OCI-LY7 (cell line): Measurements from ENCODE around the gene KDM2B. TPM values are rescaled to one million over a fixed set of nuclear protein-coding genes. Genes with fewer than 3 reads are reported as not detected.

Experiments used
- BruUV-seq: library from RNA; stranded (reverse); fragments of 400-500 nt; replicated peaks from 2 replicates; lab custom pipeline; 2021; lab: Mats Ljungman, UMichigan
- CTCF ChIA-PET: fragments of 300-600 bp; sonication (Branson Sonifier 250); formaldehyde crosslinking; loops from one replicate; lab custom pipeline; 2022; ENCODE audit warnings: antibody characterized with exemption; ENCODE audit not compliant: unreplicated experiment; lab: Charles Lee
- POLR2A ChIA-PET: fragments of 300-600 bp; sonication (Branson Sonifier 250); formaldehyde crosslinking; loops from one replicate; lab custom pipeline; 2022; ENCODE audit warnings: antibody characterized with exemption; lab: Charles Lee
- DNase-seq: peaks from one replicate; pipeline ENCODE4 v3.0.0-alpha.2; 2015; ENCODE audit warnings: low spot score
- H2AFZ ChIP-seq: fragments of 200-600 bp; sonication (generic), shearing (Covaris generic); 2 replicates; pipeline ENCODE4 v1.6.1; 2014; ENCODE audit warnings: mild to moderate bottlenecking, antibody characterized with exemption, low read length, moderate library complexity
- H3K27ac ChIP-seq: fragments of 200-600 bp; sonication (generic); 2 replicates; pipeline ENCODE4 v1.5.1; 2014; ENCODE audit warnings: mixed run types, low read depth, mild to moderate bottlenecking, moderate library complexity, low read length, inconsistent platforms; ENCODE audit not compliant: poor library complexity, severe bottlenecking
- H3K36me3 ChIP-seq: fragments of 200-600 bp; sonication (generic); 2 replicates; pipeline ENCODE4 v1.6.1; 2014; ENCODE audit warnings: mild to moderate bottlenecking, antibody characterized with exemption, low read length, moderate library complexity, mixed read lengths; ENCODE audit not compliant: insufficient read depth
- H3K4me1 ChIP-seq: fragments of 200-600 bp; sonication (generic); 2 replicates; pipeline ENCODE4 v1.5.1; 2014; ENCODE audit warnings: mild to moderate bottlenecking, low read length; ENCODE audit not compliant: insufficient read depth, poor library complexity, severe bottlenecking
- H3K4me2 ChIP-seq: fragments of 200-600 bp; sonication (generic); 2 replicates; pipeline ENCODE4 v1.6.1; 2014; ENCODE audit warnings: mild to moderate bottlenecking, low read length
- H3K4me3 ChIP-seq: fragments of 200-600 bp; sonication (generic); 2 replicates; pipeline ENCODE4 v1.5.1; 2014; ENCODE audit warnings: mild to moderate bottlenecking, low read depth, low read length; ENCODE audit not compliant: poor library complexity, severe bottlenecking
- H3K79me2 ChIP-seq: fragments of 200-600 bp; sonication (generic); 2 replicates; pipeline ENCODE4 v1.6.1; 2016; ENCODE audit warnings: low read depth, mild to moderate bottlenecking, low read length, moderate library complexity, mixed read lengths; ENCODE audit not compliant: insufficient read depth
- H3K9me2 ChIP-seq: fragments of 200-600 bp; sonication (generic); 2 replicates; pipeline ENCODE4 v1.6.1; 2016; ENCODE audit warnings: mild to moderate bottlenecking, low read length, mixed read lengths; ENCODE audit not compliant: insufficient read depth
- H3K9me3 ChIP-seq: fragments of 200-600 bp; sonication (generic); 2 replicates; pipeline ENCODE4 v1.6.1; 2014; ENCODE audit warnings: mild to moderate bottlenecking, mixed run types, low read length, mixed read lengths
- H4K20me1 ChIP-seq: fragments of 200-600 bp; sonication (generic); 2 replicates; pipeline ENCODE4 v1.6.1; 2014; ENCODE audit warnings: mild to moderate bottlenecking, antibody characterized with exemption, low read length, moderate library complexity, mixed read lengths; ENCODE audit not compliant: insufficient read depth
- CTCF ChIP-seq: fragments of 200-600 bp; sonication (generic); conservative IDR thresholded peaks from 2 replicates; pipeline ENCODE4 v1.5.1; 2014; ENCODE audit warnings: mild to moderate bottlenecking, antibody characterized with exemption, low read length, moderate library complexity, mixed read lengths
- EZH2phosphoT487 ChIP-seq: fragments of 200-600 bp; sonication (generic); IDR thresholded peaks from 2 replicates; pipeline ENCODE4 v1.6.1; 2018; ENCODE audit warnings: low read depth, borderline replicate concordance, mild to moderate bottlenecking, mixed run types, antibody characterized with exemption, low read length, moderate library complexity, mixed read lengths
- intact Hi-C: fragments of 100-400 bp; cut with micrococcal nuclease; formaldehyde crosslinking; loops from one replicate; pipeline ENCODE4 v1.10.0; 2022; ENCODE audit not compliant: unreplicated experiment
- total RNA-seq, 2 experiments: library from RNA; depleted of rRNA in 1 of 2; stranded (reverse); fragments of >200 nt in 1 of 2; shearing (Covaris generic) in 1 of 2; gene quantifications; 2 replicates each; pipeline ENCODE4 v1.2.3, GENCODE V29; 2014 to 2022

The KDM2B gene
- total RNA-seq, 2 experiments from 2014 or later = 78.5 to 88.0 TPM

- H3K4me2 ChIP-seq = peak overlapping the region; percentile 91
- peaks cover 17% of the 10 kb centered on the region; the same call in 1 of the 2 replicates for H3K79me2 ChIP-seq
- ChIA-PET POLR2A (interaction anchor here (0.6 to 1.0 kb wide), 2 partner anchors 11 to 73 kb away, joined by 3 read pairs; no protein-coding TSS in a partner anchor), CTCF (interaction anchor here (0.6 kb wide), 1 partner anchor 919 kb away, joined by 3 read pairs; no protein-coding TSS in a partner anchor)
- no peak overlapping the region for H3K27ac ChIP-seq
- no peaks in the 10 kb centered on the region for H3K9me2 ChIP-seq
- no peaks in the 10 kb centered on the region for H4K20me1 ChIP-seq
- H3K4me1 ChIP-seq = peaks cover 40% of the 10 kb centered on the region
- peak; percentile 10 for DNase-seq
- no peaks in the 10 kb centered on the region for H3K36me3 ChIP-seq
- TF ChIP-seq CTCF (no peak), EZH2phosphoT487 (no peak)
- H3K9me3 ChIP-seq = no peaks in the 10 kb centered on the region
- intact Hi-C loops = no loop called here
- BruUV-seq = TSS peak; percentile 73
- peak overlapping the region; percentile 79 for H3K4me3 ChIP-seq
- H2AFZ ChIP-seq = peak overlapping the region; percentile 26; the same call in 1 of the 2 replicates
These were observed 1.9 kb upstream of the KDM2B start for GRCh38 chr12:121582583-121583333.

GRCh38 chr12:121581686-121582429 is 1.0 kb upstream of the KDM2B start:
- Histone ChIP-seq H2AFZ (peak overlapping the region; percentile 91; the same call in 1 of the 2 replicates), H3K27ac (peak overlapping the region; percentile 78), H3K79me2 (peaks cover 17% of the 10 kb centered on the region; the same call in 1 of the 2 replicates), H4K20me1 (no peaks in the 10 kb centered on the region), H3K4me1 (peaks cover 36% of the 10 kb centered on the region), H3K4me3 (peak overlapping the region; percentile 79), H3K9me3 (no peaks in the 10 kb centered on the region), H3K4me2 (peak overlapping the region; percentile 91), H3K9me2 (no peaks in the 10 kb centered on the region), H3K36me3 (no peaks in the 10 kb centered on the region)
- CTCF ChIA-PET = interaction anchor here (1.0 kb wide), 1 partner anchor 28 kb away, joined by 4 read pairs; no protein-coding TSS in a partner anchor
- TF ChIP-seq CTCF (0 out of 2 replicates have a peak, but pooled peaks have one; percentile 15), EZH2phosphoT487 (no peak)
- BruUV-seq = TSS peak; percentile 62
- POLR2A ChIA-PET = interaction anchor here (1.0 kb wide), 2 partner anchors 68 to 86 kb away, joined by 3 to 4 read pairs; no protein-coding TSS in a partner anchor
- intact Hi-C loops = loop anchor here (1.0 to 2.0 kb wide), 2 partner anchors 42 to 45 kb away; no protein-coding TSS in a partner anchor
- peak; percentile 46 for DNase-seq
